HG03066 (cell line): ENCODE data around the gene DRAXIN.

Experiments
- ATAC-seq: cut with Tn5 transposase; IDR thresholded peaks from one replicate; pipeline ENCODE4 v1.9.1; 2021; ENCODE audit warnings: low read depth; ENCODE audit not compliant: unreplicated experiment

Gene DRAXIN

DNA sequence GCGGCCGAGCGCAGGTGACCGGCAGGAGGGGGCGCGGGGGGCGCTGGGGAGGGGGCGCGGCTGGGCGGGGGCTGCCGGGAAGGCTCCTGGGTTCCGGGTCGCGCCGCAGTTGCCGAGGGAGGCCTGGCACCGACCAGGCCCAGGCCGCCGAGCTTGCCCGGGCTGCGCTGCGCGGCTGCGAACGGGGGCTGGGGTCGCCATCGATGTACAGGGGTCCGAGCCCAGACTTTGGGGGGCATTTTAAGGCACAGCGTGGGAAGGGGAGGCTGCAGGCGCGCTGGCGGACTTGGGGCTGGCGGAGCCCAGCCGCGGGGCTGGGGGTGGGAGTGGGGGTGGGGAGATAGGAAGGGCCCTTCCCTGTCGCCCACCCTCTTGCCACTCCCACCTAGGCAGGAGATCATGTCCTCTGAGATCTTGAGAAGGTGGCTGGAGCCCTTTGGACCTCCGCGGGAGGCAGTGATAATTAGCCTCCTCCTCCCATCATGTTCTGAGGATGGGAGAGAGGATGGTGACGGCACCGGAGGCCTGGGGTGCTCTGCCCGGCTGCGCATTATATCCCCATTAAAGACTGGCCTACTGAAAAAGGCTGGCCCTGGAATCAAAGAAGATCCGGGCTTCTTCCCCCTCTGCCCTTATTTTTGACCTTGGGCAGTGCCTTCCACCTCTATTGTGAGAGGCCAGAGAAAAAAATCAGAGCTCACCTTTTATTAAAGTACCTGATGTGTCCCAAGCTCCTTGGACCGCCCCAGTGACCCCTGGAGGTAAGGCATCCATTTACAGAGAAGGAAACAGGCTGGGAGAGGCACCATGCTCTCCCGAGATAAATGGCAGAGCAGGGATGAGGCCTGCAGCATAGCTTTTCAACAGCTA is 36.3 kb upstream of the DRAXIN start:
- peak; percentile 33 for ATAC-seq

- no peak for ATAC-seq
Measured at GRCh38 chr1:11657654-11658053, 33.9 kb upstream of the DRAXIN start.

- ATAC-seq: no peak
Measured at GRCh38 chr1:11658542-11658941, 33.0 kb upstream of the DRAXIN start.

- no peak for ATAC-seq
Measured at GRCh38 chr1:11659748-11660147, 31.8 kb upstream of the DRAXIN start.

GRCh38 chr1:11661103-11661502 is 30.4 kb upstream of the DRAXIN start:
- no peak for ATAC-seq

DNA sequence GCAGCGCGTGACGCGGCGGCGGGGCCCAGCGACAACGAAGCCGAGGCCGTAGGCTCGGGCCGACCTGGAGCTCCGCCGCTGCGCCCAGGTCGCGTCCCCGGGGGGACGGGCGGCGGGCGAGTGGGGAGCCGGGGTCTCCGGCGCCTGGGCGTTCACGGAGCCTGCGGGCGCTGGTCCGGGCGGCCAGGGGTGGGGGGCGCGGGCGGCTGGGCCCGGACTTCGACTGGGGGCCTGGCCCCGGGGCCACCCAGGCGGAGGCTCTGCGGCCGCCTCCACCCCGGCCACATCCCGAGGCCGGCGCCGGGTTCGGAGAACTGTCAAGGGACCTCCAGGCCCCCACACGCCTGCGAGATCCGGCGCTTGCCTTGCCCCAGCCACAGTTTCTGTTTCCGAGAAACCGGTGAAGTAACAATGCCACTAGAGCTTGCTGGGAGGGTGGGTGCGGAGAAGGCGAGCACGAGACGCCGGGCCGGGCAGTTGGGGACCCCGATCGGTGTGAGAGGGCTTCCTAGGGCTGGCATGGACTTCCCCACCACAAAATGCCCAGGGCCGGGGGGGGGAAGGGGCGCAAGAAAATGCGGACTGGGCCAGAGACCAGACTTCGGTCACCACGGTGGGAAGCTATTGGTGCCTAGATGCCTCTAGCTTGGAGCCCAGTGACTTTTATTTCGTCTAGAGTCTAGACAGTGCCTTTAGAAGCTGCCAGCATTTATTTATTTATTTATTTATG is 27.0 kb upstream of the DRAXIN start:
- peak; percentile 32 for ATAC-seq

DNA sequence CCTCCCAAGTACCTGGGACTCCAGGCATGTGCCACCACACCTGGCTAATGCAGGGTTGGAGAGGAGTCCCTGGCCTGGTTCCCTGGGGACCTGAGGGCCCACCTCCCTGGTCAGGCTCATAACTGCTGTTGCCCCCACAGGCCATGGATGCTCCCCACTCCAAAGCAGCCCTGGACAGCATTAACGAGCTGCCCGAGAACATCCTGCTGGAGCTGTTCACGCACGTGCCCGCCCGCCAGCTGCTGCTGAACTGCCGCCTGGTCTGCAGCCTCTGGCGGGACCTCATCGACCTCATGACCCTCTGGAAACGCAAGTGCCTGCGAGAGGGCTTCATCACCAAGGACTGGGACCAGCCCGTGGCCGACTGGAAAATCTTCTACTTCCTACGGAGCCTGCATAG is 23.0 kb upstream of the DRAXIN start:
- no peak for ATAC-seq

DNA sequence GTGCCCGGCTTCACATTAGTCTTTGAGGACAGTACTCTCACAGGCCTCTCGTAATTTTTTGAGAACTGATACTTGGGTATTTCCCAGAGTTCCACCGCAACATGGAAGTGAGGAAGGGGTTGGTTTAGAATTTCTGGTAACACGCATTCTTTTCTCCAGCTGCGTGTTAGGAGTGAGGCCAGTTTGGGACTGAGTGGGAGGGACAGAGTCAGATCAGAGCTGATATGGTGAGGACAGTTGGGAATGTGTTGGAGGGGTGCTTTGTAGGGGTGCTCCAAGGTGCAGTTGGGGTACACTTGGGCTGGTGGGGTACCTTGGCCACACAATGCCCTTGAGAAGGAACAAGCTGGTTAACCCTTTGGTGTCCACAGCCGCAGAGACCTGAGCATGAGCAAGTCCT is 20.8 kb upstream of the DRAXIN start:
- ATAC-seq: no peak

DNA sequence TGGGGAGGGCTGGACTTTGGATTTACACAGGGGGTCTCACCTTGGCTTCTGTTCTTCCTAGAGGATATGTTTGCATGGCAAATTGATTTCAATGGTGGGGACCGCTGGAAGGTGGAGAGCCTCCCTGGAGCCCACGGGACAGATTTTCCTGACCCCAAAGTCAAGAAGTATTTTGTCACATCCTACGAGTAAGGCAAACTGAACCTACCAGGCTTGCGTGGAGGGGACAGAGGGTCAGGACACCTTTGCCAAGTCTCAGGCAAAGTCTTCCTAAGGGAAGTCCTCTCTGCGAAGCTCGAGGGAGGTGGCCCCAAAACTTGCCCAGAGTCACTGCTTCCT is 20.3 kb upstream of the DRAXIN start:
- no peak for ATAC-seq

DNA sequence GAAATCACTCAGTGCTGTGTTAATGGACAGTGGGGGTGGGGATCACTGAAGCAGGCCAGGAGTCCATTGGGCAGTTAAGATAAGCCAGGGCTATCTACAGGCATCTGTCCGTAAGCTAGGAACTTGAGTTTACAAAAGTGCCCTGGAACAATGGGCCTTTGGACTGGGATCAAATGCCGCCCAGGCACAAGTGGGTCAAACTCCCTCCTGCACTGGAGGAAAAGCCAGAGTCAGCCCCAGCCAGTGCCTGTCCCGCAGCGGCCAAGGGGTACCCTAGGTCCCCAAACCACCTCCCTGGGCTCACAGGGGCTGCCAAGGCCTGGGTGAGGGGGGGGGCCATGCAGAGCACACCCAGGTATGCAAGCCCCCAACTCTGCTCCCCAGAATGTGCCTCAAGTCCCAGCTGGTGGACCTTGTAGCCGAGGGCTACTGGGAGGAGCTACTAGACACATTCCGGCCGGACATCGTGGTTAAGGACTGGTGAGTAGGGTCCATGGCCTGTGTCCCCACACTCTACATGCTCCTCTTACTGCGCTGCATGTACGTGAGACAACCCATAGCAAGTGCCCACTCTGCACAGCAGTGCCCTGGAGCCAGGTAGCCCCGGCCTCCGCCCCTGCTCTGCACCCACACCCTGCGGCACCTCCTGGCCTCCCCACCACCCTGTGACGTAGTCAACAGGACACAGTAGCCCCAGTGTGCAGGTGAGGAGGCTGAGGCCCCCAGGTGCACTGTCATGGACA is 19.8 kb upstream of the DRAXIN start:
- ATAC-seq: no peak

DNA sequence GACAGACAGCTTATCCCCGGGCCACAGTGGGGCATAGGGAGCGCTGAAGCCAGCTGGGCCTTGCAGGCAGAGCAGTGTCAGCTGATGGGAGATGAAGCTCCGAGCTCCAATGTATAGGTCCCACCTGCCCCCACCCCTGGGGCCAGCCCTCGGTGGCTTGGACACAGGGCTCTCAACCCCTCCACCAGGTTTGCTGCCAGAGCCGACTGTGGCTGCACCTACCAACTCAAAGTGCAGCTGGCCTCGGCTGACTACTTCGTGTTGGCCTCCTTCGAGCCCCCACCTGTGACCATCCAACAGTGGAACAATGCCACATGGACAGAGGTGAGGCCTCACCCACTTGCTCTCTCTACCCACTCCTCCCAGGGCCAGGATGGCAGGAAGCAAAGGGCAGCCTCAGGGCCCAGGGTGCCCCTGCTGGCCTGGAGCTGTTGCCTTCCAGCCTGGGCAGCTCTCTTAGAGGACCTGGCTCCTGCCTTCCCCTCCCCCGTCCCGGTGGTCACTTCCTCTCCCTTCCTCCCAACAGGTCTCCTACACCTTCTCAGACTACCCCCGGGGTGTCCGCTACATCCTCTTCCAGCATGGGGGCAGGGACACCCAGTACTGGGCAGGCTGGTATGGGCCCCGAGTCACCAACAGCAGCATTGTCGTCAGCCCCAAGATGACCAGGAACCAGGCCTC is 18.3 kb upstream of the DRAXIN start:
- no peak for ATAC-seq

DNA sequence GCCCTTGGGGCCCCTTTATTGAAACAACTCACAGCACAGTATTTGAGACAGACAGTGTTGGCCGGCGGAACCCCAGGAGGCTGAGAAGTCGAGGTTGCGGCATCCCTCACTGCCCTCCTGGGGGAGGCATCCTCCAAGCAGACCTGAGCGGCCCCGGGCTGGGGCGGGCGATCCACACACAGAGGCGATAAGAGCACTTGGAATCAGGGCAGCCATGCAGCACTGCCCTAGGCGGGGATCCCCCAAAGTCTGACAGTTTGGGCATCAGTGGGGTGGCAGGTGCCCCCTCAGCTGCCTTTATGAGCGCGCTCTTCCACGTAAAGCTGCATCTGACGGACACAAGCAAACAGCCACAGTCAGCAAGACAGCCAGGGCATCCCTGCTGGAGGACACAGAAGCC is 17.0 kb upstream of the DRAXIN start:
- no peak for ATAC-seq

DNA sequence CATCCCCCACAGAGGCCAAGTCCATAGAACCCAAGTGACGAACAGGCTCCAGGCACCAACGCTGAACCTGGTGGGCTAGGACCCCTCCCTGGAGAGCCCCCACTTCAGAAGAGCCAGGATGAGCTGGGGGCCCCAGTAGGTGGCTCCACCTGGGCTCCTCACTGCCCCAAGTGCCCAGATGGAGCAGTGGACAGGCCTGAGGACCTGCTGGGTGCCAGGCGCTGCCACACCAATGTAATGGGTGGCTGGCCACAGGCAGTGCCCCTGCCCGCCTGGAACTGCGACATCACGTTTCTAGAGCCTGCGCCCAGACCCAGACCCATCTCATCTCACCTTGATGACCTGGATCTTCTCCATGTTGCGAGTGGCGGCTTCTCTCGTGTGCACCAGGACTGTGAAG is 16.2 kb upstream of the DRAXIN start:
- ATAC-seq: no peak

DNA sequence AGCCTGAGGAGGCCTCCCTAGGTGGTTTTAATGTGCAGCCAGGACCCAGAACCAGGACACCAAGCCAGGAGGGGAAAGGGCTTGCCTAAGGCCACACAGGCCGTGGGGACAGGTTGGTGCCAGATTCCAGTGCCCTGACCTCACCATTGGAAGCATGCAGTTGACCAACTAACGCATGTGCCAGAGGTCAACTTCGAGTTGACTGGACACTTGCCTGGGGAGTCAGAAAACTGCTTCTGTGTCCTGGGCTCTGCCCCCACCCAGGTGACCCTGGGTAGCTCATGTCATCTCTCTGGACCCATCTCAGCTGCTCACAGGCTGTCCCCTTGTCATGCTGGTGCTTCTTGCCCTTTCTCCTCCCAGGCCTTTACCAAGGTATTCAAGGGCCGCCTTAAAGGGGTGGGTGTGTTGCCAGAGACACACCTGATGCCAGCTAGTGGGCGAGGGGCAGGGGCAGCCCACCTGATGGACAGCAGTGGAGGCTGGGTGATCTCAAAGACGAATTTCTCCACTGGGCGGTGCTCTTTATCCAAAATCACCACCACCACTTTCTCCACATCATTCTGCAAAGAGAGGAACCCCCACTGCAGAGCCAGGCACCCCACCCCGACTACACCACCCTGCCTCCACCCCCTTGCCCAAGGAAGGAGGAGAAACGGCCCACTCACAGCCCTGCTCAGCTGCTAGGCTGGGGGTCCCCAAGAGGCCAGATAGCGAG is 15.0 kb upstream of the DRAXIN start:
- ATAC-seq: no peak

DNA sequence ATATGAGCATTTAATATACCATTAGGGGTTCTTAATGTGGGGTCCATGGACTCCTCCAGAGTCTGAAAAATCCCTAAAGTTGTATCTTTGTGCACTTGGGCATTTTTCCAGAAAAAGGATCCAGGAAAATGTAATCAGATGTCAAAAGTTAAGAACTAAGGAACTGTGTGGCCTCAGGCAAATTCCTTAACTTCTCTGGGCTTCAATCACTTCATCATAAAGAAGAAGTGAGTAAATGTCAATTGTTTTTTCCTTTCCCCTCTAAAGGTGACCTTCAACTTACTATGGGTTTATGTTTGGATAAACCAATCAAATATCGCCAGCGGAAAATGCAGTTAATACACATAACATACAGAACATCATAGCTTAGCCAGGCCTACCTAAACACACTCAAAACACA is 13.1 kb upstream of the DRAXIN start:
- ATAC-seq: no peak

- ATAC-seq: peak; percentile 22
Measured at GRCh38 chr1:11680270-11681070, 11.0 kb upstream of the DRAXIN start.

DNA sequence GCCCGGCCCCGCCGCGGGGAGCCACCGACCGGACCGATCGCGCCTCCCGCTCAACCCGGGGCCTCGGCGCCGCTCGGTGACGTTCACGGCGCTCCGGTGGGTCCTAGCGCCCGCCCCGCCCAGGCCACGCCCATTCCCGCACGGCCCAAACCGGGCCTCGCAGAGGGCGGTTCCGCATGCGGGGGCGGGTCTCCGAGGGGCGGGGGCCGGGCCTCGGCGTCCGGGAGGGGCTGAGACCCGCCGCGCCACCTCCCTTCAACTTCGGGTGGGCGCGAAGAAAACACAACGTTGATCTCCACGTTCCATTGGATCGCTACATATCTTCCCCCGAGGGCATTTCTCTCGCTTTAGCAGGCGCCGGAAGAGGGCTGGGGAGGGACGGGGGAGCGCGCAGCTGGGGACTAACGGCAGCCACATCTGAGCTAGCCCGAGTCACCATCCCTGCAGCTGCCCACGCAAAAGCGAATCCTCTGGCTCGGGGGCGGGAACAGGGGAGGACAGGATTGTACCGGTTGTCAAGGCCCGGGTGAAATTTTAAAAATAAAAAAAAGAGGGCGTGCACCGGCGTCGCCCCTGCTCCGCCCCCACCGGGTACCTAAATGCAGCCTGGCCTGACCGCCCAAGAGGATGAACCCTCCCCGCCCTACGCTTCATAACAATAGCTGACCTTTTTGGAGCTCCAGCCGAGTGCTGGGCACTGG is 10.3 kb upstream of the DRAXIN start, which contains the start of gene MAD2L2:
TSS of gene MAD2L2 (minus strand) at position 78 of the 701 bp plus-strand sequence. CDS start 547 bp downstream, outside the sequence.
- ATAC-seq: peak; percentile 85

DNA sequence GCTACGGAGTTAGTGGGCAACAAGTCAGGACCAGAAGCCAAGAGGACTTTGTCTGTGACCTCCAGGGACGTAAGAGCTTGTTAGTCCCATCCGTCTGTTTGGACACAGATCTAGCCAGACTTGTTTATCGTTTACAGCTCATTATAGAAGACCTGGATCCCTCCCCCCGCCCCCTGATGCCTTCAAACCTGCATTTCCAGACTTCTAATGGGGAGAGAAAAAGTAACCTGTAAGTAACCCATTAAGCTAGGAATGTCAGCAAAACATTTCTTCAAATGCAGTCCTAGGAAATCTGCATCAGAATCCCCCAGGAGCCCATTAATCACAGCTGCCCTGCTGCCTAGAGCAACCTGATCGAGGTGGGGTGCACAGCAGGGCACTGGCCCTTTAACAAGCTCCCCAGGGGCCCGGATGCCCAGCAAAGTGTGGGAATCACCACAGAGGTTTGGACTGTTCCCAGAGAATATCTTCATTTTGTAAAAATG is 9.2 kb upstream of the DRAXIN start:
- ATAC-seq: no peak
